Smooth muscle cell (in vitro differentiated cells): Measurements from ENCODE around the gene TEX264. TPM values are rescaled to one million over a fixed set of nuclear protein-coding genes. Genes with fewer than 3 reads are reported as not detected.

Experiments used
- DNase-seq: peaks from one replicate; lab custom pipeline; 2025; ENCODE audit not compliant: unreplicated experiment; lab: John Stamatoyannopoulos, UW
- H2AFZ ChIP-seq: fragments of 200-600 bp; sonication (generic); 2 replicates; pipeline ENCODE4 v1.6.0; 2016; ENCODE audit warnings: antibody characterized with exemption, low read depth, mild to moderate bottlenecking
- H3F3A ChIP-seq: fragments of 200-600 bp; sonication (generic); 2 replicates; pipeline ENCODE4 v1.6.0; 2017; ENCODE audit warnings: antibody characterized with exemption, low read depth
- H3K27ac ChIP-seq: fragments of 200-600 bp; sonication (generic); 2 replicates; pipeline ENCODE4 v1.5.1; 2016; ENCODE audit warnings: low read depth, mild to moderate bottlenecking
- H3K27me3 ChIP-seq: fragments of 200-600 bp; sonication (generic); 2 replicates; pipeline ENCODE4 v1.6.1; 2016; ENCODE audit warnings: low read depth, mild to moderate bottlenecking
- H3K36me3 ChIP-seq: fragments of 200-600 bp; sonication (generic); 2 replicates; pipeline ENCODE4 v1.5.1; 2016; ENCODE audit warnings: low read depth
- H3K4me1 ChIP-seq: fragments of 200-600 bp; sonication (generic); 2 replicates; pipeline ENCODE4 v1.5.1; 2016; ENCODE audit warnings: low read depth
- H3K4me2 ChIP-seq: fragments of 200-600 bp; sonication (generic); 2 replicates; pipeline ENCODE4 v1.6.0; 2016; ENCODE audit warnings: mild to moderate bottlenecking
- H3K4me3 ChIP-seq: fragments of 200-600 bp; sonication (generic); 2 replicates; pipeline ENCODE4 v1.5.1; 2016; ENCODE audit warnings: mild to moderate bottlenecking
- H3K79me2 ChIP-seq: fragments of 200-600 bp; sonication (generic); 2 replicates; pipeline ENCODE4 v1.6.0; 2016; ENCODE audit warnings: low read depth, mild to moderate bottlenecking
- H3K9ac ChIP-seq: fragments of 200-600 bp; sonication (generic); 2 replicates; pipeline ENCODE4 v1.6.0; 2016; ENCODE audit warnings: low read depth
- H3K9me3 ChIP-seq: fragments of 200-600 bp; sonication (generic); replicated peaks from 2 replicates; pipeline ENCODE4 v1.5.1; 2016; ENCODE audit warnings: low read depth
- H4K20me1 ChIP-seq: fragments of 200-600 bp; sonication (generic); 2 replicates; pipeline ENCODE4 v1.6.0; 2016; ENCODE audit warnings: low read depth
- WGBS: methylation state at CpG from one replicate; pipeline ENCODE4 v1.1.7; 2016; ENCODE audit warnings: low lambda C conversion rate; 5-methylcytosine and 5-hydroxymethylcytosine counted together
- polyA plus RNA-seq: library from polyadenylated mRNA; unstranded; fragments of >200 nt; fragmentation: Nextera tagmentation; extraction: Ambion mirVana; gene quantifications from 2 replicates; pipeline ENCODE4 v1.2.1, GENCODE V29; 2016
- total RNA-seq: library from RNA; depleted of rRNA; stranded (reverse); fragments of >200 nt; gene quantifications from 2 replicates; pipeline ENCODE4 v1.2.3, GENCODE V29; 2014
- TF ChIP-seq, protein P1 (sequence below): fragments of 200-600 bp; sonication (generic); IDR thresholded peaks from 2 replicates; pipeline ENCODE4 v1.5.1; 2017; ENCODE audit warnings: borderline replicate concordance, mild to moderate bottlenecking, antibody characterized with exemption; ENCODE audit not compliant: insufficient read depth, poor library complexity, severe bottlenecking

TEX264 gene
- total and polyA plus RNA-seq, 2 experiments from 2014 or later: 39.8 to 41.0 TPM

DNA sequence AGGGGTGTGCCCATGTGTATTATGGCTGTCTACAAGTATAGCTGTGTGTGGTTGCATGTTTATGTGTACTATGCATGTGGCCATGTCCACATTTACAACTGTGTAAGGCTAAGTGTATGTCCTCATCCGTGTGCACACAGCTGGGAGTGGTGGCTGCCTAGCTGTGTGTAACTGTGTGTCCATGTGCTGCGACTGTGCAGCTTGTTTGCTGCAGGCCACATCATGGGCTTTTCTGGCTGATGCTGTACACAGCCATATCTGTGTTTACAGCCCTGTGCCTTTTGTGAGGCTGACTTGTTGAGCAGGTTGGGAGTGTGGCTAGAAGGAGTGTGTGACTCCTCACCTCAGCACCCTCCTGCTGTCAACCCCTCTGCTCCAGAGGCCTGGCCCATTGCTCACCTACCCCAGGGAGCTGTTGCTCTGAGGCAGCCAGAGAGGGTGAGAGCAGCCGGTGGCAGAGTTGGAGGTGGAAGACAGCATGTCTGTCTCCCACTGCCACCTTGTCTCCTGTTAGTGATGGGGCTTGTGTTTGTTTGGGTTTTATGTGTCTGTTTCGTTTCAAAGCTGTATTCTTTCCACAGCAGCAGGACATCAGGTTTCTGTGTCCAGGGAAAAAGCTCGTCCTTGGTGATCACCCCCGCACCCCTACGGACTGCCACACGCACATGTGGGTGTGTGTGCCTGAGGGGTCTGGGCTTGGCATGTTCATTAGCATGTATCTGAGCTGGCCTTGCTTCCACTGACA, 34.4 kb downstream of the TEX264 start:
- H3K27ac ChIP-seq: no peak overlapping the region
- H3K27me3 ChIP-seq: peaks cover 22% of the 10 kb centered on the region
- H3K9me3 ChIP-seq: no peaks in the 10 kb centered on the region
- H3F3A ChIP-seq: no peaks in the 10 kb centered on the region
- H3K9ac ChIP-seq: no peak overlapping the region
- H3K4me2 ChIP-seq: no peak overlapping the region
- DNase-seq: no peak
- peaks cover 57% of the 10 kb centered on the region for H4K20me1 ChIP-seq
- H3K4me3 ChIP-seq: no peak overlapping the region
- peaks cover 15% of the 10 kb centered on the region for H3K4me1 ChIP-seq
- H3K36me3 ChIP-seq: no peaks in the 10 kb centered on the region
- TF ChIP-seq, protein P1, sequence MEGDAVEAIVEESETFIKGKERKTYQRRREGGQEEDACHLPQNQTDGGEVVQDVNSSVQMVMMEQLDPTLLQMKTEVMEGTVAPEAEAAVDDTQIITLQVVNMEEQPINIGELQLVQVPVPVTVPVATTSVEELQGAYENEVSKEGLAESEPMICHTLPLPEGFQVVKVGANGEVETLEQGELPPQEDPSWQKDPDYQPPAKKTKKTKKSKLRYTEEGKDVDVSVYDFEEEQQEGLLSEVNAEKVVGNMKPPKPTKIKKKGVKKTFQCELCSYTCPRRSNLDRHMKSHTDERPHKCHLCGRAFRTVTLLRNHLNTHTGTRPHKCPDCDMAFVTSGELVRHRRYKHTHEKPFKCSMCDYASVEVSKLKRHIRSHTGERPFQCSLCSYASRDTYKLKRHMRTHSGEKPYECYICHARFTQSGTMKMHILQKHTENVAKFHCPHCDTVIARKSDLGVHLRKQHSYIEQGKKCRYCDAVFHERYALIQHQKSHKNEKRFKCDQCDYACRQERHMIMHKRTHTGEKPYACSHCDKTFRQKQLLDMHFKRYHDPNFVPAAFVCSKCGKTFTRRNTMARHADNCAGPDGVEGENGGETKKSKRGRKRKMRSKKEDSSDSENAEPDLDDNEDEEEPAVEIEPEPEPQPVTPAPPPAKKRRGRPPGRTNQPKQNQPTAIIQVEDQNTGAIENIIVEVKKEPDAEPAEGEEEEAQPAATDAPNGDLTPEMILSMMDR: no peak
- 97% methylated on average over 8 of the region's 8 CpGs for WGBS
- H3K79me2 ChIP-seq: no peaks in the 10 kb centered on the region
- H2AFZ ChIP-seq: no peak overlapping the region

DNA sequence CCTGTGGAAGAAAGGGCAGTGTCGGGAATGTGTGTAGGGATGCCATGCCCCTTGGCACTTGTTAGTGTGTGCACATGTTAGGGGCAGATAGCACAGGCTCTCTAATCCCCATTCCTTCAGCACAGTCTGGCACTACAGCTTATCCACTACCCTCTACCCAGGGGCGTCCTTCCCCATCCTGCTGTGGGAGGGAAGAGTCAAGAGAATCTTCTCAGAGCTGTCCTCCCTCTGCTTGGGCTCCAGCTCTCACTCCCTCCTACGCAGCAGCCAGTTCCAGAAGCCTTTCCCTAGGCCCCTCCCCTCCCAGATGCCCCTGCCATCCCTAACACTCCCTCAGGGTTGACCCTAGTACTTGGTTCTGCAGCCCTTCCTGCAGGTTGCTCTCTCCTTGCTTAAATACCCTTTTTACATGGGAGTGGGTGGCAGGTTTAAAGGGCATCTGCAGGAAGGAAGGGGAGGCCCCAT, 35.0 kb downstream of the TEX264 start:
- no peak overlapping the region for H3K4me3 ChIP-seq
- peaks cover 15% of the 10 kb centered on the region for H3K4me1 ChIP-seq
- no peaks in the 10 kb centered on the region for H3F3A ChIP-seq
- peaks cover 22% of the 10 kb centered on the region for H3K27me3 ChIP-seq
- WGBS: 81% methylated on average over 3 of the region's 3 CpGs
- no peak for DNase-seq
- H3K4me2 ChIP-seq: no peak overlapping the region
- H4K20me1 ChIP-seq: peaks cover 57% of the 10 kb centered on the region
- no peak overlapping the region for H3K9ac ChIP-seq
- no peaks in the 10 kb centered on the region for H3K9me3 ChIP-seq
- no peak overlapping the region for H2AFZ ChIP-seq
- H3K79me2 ChIP-seq: no peaks in the 10 kb centered on the region
- TF ChIP-seq, protein P1: no peak
- no peak overlapping the region for H3K27ac ChIP-seq
- no peaks in the 10 kb centered on the region for H3K36me3 ChIP-seq

DNA sequence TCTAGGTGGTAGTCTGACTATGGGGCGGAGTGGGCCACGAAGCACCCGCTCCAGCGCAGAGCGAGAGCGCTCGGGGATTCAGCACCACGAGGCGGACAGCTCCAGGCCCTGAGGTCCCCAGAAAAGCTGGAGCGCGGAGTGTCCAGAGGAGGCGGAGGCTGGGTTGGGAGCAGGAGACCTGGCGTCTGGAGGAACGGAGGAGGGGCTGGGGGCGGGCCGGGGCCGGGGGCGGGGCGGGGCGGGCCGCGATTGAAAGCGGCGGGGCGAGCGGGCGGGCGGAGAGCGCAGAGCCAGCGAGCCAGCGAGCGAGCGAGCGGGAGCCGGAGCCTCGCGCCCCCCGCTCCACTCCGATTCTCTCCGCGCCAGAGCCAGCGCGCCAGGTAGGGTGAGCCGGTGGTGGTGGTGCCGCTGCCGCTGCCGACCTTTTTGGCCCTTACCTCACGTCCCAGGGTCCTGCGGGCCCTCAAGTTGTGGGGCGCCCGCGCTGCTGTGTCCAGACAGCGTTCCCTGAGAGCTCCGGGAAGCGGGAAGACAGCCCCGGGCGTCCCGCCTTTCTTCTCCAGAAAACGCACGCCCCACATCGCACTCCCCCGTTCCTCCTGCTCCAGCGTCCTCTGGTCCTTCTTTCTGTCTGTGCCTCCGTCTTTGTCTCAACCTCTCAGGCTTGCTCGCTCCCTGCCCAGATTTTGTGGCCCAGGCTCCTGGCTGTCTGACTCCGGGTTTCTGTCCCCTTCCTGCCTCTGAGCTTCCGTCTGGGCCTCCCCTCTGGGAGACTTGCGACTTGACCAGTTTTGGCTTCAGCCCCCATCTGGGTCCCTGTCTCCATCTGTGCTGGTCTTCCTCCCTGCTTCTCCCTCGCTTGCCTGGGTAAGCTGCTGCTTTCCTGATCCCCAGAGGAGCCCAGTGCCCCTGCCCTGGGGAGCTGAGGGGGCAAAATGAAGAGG, 36.0 kb downstream of the TEX264 start, which contains the start of gene GRM2:
GRM2 (plus strand) TSS at position 281 of the 944 bp plus-strand sequence. CDS start 1,916 bp downstream, outside the sequence.
- no peak within 1 kb of the TSS for H3K27ac ChIP-seq
- DNase-seq: peak; percentile 59
- WGBS: 2% methylated on average over 46 of the region's 69 CpGs
- TF ChIP-seq, protein P1: no peak
- H3K4me1 ChIP-seq: peaks cover 15% of the 10 kb centered on the region
- no peaks in the 10 kb centered on the region for H3F3A ChIP-seq
- no peaks in the 10 kb centered on the region for H3K9me3 ChIP-seq
- no peaks in the 10 kb centered on the region for H3K79me2 ChIP-seq
- peak within 1 kb of the TSS; percentile 94 for H3K4me2 ChIP-seq
- peak within 1 kb of the TSS; percentile 44 for H3K4me3 ChIP-seq
- peaks cover 53% of the 10 kb centered on the region for H4K20me1 ChIP-seq
- H2AFZ ChIP-seq: no peak within 1 kb of the TSS
- H3K36me3 ChIP-seq: no peaks in the 10 kb centered on the region
- no peak within 1 kb of the TSS for H3K9ac ChIP-seq
- peaks cover 22% of the 10 kb centered on the region for H3K27me3 ChIP-seq
